ENCODE measurements around the gene DENND6B. TPM values are rescaled to one million over a fixed set of nuclear protein-coding genes. Genes with fewer than 3 reads are reported as not detected.

DENND6B gene
- total RNA-seq, 4 donors from 2014 or later, result 1.5 to 4.0 (median 1.9) TPM

DNA sequence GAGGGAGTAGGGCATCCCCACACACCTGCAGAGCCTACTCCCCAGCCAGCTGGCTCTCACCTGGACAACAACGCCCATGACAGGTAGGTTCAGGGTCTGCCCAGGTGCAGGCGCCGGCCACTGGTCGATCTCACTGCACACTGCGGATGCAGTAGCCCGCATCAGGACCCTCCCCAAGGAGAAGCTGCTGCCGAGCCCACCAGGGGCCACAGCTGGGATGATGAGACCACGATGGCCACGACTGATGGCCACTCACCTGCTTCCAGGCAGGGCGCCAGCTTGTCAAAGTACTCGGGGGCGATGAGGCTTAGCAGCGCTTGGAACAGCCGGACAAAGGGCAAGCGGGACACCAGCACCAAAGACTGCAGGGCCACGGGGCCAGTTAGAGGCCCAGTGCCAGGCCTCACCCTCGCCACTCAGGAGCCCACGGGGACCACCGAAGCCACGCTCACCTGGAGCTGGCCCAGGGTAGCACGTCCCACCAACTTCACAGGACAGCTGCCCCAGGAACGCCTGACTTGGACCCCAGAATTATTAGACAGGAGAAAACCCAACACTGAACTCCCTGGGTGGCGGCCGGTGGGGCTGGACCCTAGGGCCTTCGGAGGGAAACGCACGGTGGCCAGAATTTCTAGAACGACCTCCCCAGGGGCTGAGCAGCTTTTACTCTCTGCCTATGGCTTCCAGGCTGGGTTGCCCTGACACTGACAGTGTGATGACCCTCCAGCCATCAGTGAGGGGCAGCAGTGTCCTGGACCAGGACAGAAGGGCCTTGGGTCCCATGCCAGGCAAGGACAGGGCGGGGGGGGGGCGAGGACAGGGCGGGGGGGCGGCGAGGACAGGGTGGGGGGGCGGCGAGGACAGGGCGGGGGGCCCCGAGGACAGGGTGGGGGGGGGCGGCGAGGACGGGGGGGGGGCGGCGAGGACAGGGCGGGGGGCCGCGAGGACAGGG lies 10.4 kb downstream of the DENND6B start:
- TF ChIP-seq, protein P1, sequence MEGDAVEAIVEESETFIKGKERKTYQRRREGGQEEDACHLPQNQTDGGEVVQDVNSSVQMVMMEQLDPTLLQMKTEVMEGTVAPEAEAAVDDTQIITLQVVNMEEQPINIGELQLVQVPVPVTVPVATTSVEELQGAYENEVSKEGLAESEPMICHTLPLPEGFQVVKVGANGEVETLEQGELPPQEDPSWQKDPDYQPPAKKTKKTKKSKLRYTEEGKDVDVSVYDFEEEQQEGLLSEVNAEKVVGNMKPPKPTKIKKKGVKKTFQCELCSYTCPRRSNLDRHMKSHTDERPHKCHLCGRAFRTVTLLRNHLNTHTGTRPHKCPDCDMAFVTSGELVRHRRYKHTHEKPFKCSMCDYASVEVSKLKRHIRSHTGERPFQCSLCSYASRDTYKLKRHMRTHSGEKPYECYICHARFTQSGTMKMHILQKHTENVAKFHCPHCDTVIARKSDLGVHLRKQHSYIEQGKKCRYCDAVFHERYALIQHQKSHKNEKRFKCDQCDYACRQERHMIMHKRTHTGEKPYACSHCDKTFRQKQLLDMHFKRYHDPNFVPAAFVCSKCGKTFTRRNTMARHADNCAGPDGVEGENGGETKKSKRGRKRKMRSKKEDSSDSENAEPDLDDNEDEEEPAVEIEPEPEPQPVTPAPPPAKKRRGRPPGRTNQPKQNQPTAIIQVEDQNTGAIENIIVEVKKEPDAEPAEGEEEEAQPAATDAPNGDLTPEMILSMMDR (IDR thresholded peaks at IDR 0.05; ENCODE audit: low read depth), result no peak

DNA sequence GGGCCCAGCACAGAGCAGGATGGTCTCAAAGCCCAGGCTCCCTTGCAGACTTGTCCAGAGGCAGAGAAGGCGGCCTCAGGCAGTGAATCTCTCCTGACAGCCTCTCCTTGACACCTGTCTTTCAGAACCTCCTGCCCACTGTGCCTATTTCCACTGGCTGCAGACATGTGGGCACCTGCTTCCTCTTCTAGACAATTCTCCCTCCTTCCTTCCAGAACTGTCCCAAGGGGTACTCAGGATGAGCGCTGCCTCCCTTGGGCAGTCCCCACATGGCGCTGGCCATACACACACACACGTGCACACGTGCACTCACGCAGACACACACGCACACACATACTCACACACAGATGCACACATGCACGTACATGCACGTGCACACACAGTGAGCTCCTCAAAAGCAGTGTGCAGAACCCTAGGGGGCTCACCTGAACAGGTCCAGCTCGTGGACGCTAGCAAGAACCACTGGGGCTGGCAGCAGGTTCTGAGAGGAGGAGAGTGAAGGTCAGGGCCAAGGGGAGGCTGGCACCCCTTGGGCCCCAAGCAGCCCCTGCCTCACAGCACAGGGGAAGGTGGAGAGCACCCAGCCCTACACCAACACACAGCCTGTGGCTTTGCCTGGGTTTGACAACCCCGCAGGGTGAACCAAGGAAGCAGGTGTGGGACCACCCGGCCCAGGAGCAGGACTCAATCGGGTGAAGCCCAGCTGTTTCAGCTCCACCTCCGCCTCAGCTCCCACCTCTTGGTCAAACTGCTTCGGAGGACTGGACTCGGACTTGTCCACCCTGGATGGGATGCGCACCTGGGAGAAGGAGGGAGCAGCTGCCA lies 11.3 kb downstream of the DENND6B start:
- TF ChIP-seq, protein P1 (IDR thresholded peaks at IDR 0.05; ENCODE audit: low read depth), result no peak

DNA sequence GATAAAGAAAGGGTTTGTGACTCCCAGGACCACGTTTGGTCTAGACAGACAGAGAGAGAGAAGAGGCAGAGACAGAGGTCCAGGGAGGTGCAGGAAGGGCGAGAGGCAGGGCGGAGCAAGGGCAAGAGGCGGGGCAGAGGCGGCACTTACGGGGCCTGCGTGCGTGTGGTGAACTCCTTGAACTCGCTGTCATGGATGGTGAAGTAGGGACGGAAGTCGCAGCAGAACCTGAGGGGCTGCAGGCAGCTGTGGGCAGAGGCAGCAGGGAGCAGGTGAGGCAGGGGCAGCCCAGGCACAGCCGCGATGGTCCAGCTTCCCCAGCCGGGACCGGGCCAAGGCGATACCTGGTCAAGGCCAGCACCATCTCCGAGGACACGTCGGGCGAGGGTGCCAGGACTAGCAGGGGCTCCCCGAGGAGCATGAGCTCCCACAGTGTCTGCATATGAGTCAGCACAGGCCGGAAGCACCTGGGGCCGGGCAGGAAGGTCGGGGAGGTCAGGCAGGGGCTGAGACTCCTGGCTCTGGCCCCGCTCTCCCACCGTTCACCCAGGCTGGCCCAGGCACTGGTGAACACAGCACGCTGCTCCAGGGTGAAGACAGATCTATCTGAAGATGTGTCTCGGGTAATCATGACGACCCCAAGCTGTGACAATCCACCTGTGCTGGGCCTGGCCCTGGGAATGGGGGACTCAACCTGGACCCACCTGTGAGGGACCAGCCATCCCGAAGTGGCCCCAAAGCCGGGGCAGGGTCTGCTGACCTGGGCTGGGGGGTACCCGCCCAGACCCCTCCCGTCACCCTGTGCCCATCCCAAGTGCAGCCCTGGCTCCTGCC lies 12.1 kb downstream of the DENND6B start:
- TF ChIP-seq, protein P1 (IDR thresholded peaks at IDR 0.05; ENCODE audit: low read depth), result no peak

DNA sequence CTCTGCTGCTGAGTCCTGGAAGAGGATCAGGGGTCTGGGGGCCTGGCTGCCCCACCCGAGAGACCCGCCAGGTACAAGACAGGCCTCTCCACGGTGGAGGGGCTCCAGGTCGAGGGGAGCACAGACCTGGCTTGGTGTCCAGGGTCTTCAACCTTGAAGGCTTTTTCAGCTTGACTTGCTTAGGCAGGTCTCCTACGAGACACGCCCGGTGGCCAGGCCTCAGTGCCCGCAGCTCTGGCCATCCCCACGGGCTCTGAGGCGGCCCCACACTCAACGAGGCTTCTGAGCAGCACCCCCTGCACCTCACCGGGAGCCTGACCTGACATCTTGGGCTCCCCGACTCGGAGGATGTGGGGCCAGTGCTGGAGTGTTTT lies 12.7 kb downstream of the DENND6B start:
- TF ChIP-seq, protein P1 (IDR thresholded peaks at IDR 0.05; ENCODE audit: low read depth), result no peak

DNA sequence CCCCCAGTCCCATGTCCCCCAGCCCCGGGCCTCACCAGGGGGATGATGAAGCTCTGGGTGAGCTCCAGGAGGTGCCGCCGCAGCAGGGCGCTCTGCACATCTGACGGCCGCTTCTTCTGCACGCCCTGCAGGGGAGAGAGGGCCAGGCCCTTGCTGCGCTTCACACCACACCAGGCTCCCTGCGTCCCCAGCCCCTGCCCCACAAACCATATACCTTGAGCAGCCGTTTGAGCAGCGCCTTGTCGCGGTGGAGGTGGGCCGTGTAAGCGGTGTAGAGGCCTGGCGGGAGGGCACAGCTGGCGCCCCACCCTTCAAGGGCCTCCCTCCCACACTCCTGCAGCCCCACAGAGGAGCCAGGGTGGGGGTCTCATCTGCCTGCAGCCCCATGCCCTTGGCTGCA lies 13.2 kb downstream of the DENND6B start:
- TF ChIP-seq, protein P1 (IDR thresholded peaks at IDR 0.05; ENCODE audit: low read depth), result no peak

DNA sequence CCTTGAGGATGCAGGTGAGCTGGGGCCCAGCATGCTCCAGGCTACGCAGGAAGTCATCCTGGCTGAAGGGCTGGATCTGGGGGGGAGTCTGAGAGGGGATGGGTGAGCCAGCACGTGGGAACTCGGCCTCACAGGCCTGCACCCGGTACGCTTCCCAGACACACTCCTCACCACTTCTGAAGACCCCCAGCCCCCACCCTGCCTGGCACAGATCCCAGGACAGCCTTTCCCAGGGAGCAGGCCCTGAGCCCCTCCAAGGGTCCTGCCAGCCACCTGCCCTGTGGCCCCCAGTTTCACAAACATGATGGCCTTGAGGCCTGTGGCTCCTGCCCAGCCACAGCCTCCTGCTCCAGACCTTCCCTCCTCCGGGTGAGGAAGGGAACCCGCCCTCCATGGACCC lies 13.8 kb downstream of the DENND6B start:
- TF ChIP-seq, protein P1 (IDR thresholded peaks at IDR 0.05; ENCODE audit: low read depth), result no peak

All from subcutaneous adipose tissue (tissue), 4 donors.